Hepatocyte (in vitro differentiated cells): ENCODE data around the gene KRTAP5-4.

Source experiments
- EZH2 ChIP-seq: fragments of 200-600 bp; sonication (generic); IDR thresholded peaks from 2 replicates; pipeline ENCODE4 v1.6.1; 2016; ENCODE audit warnings: antibody characterized with exemption, mild to moderate bottlenecking, borderline replicate concordance
- EZH2phosphoT487 ChIP-seq: fragments of 200-600 bp; sonication (generic); IDR thresholded peaks from one replicate; pipeline ENCODE4 v1.6.1; 2018; ENCODE audit warnings: antibody characterized with exemption, mild to moderate bottlenecking, low read depth, moderate library complexity; ENCODE audit not compliant: unreplicated experiment, severe bottlenecking
- TF ChIP-seq, protein P1 (sequence below): fragments of 200-600 bp; sonication (generic); IDR thresholded peaks from 2 replicates; pipeline ENCODE4 v1.5.1; 2016; ENCODE audit warnings: antibody characterized with exemption, mild to moderate bottlenecking; ENCODE audit not compliant: poor library complexity

DNA sequence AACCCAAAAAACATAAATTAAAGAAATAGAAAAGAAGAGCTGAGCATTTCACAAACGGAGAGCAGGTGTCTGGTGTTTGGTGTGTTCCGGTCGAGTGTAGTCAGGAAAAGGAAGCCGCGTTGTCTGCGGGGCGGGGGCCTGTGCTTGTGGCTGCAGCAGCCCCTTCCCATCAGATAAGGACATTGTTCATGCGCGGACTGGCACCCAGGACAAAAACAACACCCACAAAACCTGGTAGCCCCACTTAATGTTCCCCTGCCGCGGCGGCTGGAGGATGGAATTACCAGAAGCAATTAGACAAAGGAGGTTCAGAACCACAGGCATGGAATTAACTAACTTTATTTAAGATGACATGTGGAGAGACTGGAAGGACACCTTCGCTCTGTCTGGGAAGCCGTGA, 37.6 kb upstream of the KRTAP5-4 start:
- TF ChIP-seq, protein P1, sequence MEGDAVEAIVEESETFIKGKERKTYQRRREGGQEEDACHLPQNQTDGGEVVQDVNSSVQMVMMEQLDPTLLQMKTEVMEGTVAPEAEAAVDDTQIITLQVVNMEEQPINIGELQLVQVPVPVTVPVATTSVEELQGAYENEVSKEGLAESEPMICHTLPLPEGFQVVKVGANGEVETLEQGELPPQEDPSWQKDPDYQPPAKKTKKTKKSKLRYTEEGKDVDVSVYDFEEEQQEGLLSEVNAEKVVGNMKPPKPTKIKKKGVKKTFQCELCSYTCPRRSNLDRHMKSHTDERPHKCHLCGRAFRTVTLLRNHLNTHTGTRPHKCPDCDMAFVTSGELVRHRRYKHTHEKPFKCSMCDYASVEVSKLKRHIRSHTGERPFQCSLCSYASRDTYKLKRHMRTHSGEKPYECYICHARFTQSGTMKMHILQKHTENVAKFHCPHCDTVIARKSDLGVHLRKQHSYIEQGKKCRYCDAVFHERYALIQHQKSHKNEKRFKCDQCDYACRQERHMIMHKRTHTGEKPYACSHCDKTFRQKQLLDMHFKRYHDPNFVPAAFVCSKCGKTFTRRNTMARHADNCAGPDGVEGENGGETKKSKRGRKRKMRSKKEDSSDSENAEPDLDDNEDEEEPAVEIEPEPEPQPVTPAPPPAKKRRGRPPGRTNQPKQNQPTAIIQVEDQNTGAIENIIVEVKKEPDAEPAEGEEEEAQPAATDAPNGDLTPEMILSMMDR, result no peak
- TF ChIP-seq EZH2phosphoT487, result no peak
- no peak for TF ChIP-seq EZH2
